Esophagus squamous epithelium (tissue), 5 donors: ENCODE results near the gene MMP12. TPM values are rescaled to one million over a fixed set of nuclear protein-coding genes. Genes with fewer than 3 reads are reported as not detected.
"Not testable (repeated sequence)": the region's sequence is repeated elsewhere in the genome, so short reads cannot be mapped to it uniquely, and the experiment has no call there.

ENCODE experiments used
- DNase-seq: peaks from one replicate; lab custom pipeline; 2025; lab: John Stamatoyannopoulos, UW
- H3K27ac ChIP-seq, 4 donors: fragments of 200-600 bp; sonication (generic); one replicate each; pipeline ENCODE4 v1.5.1; 2016 to 2019; ENCODE audit warnings: mild to moderate bottlenecking in 1 of 4
- H3K27me3 ChIP-seq, 4 donors: fragments of 200-600 bp; sonication (generic); 1 replicate in 3 of 4; 2 replicates in 1 of 4; pipeline versions ENCODE4 v1.5.1 to v1.6.0; 2017 to 2021; ENCODE audit warnings: antibody characterized with exemption in 1 of 4
- H3K36me3 ChIP-seq, 3 donors: fragments of 200-600 bp; sonication (generic); one replicate each; pipeline ENCODE4 v1.5.1; 2016 to 2019
- H3K4me1 ChIP-seq, 3 donors: fragments of 200-600 bp; sonication (generic); one replicate each; pipeline ENCODE4 v1.5.1; 2017 to 2019
- H3K4me3 ChIP-seq, 4 donors: fragments of 200-600 bp; sonication (generic); 1 replicate in 3 of 4; 2 replicates in 1 of 4; pipeline ENCODE4 v1.5.1; 2016 to 2019; ENCODE audit warnings: mild to moderate bottlenecking in 2 of 4, moderate library complexity in 1 of 4
- H3K9me3 ChIP-seq, 3 donors: fragments of 200-600 bp; sonication (generic); one replicate each; pipeline ENCODE4 v1.5.1; 2016 to 2019
- POLR2A ChIP-seq, 4 donors: fragments of 450-650 bp; IDR thresholded peaks; one replicate each; pipeline ENCODE4 v1.6.1; 2017; ENCODE audit warnings: antibody characterized with exemption in 4 of 4, mild to moderate bottlenecking in 4 of 4, moderate library complexity in 3 of 4
- WGBS, 2 donors: methylation state at CpG; one replicate each; pipeline ENCODE4 v1.1.5; 2018; 5-methylcytosine and 5-hydroxymethylcytosine counted together
- intact Hi-C: fragments of 100-400 bp; cut with DNase I; formaldehyde crosslinking; loops from one replicate; pipeline ENCODE4 v1.15.0; 2022
- total RNA-seq, 4 donors: library from RNA; depleted of rRNA; stranded (reverse); fragments of >200 nt; gene quantifications; one replicate each; pipeline ENCODE4 v1.1.0, GENCODE V29; 2016
- TF ChIP-seq, protein P1 (sequence below), 6 experiments: fragments of 450-650 bp in 4 of 6; fragments of 200-600 bp in 2 of 6; sonication (generic) in 2 of 6; IDR thresholded peaks; one replicate each; pipeline ENCODE4 v1.5.1; 2016 to 2019; ENCODE audit warnings: antibody characterized with exemption in 6 of 6, mild to moderate bottlenecking in 4 of 6, moderate library complexity in 4 of 6
- donor health status: DM: yes; HTN: yes; CAD: no.

MMP12 gene
- total RNA-seq, 4 donors from 2014 or later, result 0.35 to 1.1 TPM; not detected in 2

DNA sequence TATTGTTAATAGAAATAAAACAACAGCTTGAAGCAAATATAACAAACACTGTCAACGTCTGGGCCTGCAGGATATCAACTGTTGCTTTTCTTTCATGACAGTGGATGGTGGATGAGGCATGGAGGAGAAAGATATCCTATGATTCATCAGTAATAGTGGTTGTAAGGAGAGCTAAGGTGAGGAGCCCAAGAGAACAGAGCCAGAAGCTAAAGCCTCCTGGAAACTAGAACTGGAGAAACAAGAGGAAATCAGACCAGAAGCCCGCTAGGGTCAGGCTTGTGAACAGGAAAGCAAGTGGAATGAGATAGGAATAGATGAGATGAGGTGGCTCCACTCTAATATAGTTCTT is 37.7 kb upstream of the MMP12 start:
- H3K9me3 ChIP-seq, result no peaks in the 10 kb centered on the region
- TF ChIP-seq, protein P1, sequence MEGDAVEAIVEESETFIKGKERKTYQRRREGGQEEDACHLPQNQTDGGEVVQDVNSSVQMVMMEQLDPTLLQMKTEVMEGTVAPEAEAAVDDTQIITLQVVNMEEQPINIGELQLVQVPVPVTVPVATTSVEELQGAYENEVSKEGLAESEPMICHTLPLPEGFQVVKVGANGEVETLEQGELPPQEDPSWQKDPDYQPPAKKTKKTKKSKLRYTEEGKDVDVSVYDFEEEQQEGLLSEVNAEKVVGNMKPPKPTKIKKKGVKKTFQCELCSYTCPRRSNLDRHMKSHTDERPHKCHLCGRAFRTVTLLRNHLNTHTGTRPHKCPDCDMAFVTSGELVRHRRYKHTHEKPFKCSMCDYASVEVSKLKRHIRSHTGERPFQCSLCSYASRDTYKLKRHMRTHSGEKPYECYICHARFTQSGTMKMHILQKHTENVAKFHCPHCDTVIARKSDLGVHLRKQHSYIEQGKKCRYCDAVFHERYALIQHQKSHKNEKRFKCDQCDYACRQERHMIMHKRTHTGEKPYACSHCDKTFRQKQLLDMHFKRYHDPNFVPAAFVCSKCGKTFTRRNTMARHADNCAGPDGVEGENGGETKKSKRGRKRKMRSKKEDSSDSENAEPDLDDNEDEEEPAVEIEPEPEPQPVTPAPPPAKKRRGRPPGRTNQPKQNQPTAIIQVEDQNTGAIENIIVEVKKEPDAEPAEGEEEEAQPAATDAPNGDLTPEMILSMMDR (IDR thresholded peaks at IDR 0.05), result no peak
- TF ChIP-seq POLR2A (IDR thresholded peaks at IDR 0.05), result no peak
- H3K4me1 ChIP-seq, result peaks cover 0 to 19% (median 0%) of the 10 kb centered on the region in 3 donors
- no peak for DNase-seq
- peak overlapping the region in 1 of 4 donors; percentile 65 for H3K27ac ChIP-seq
- H3K27me3 ChIP-seq, result no peaks in the 10 kb centered on the region
- H3K36me3 ChIP-seq, result no peaks in the 10 kb centered on the region
- intact Hi-C loops, result no loop called here
- H3K4me3 ChIP-seq, result no peak overlapping the region
- 48 to 49% methylated on average over 2 of the region's 2 CpGs for WGBS, 2 donors

DNA sequence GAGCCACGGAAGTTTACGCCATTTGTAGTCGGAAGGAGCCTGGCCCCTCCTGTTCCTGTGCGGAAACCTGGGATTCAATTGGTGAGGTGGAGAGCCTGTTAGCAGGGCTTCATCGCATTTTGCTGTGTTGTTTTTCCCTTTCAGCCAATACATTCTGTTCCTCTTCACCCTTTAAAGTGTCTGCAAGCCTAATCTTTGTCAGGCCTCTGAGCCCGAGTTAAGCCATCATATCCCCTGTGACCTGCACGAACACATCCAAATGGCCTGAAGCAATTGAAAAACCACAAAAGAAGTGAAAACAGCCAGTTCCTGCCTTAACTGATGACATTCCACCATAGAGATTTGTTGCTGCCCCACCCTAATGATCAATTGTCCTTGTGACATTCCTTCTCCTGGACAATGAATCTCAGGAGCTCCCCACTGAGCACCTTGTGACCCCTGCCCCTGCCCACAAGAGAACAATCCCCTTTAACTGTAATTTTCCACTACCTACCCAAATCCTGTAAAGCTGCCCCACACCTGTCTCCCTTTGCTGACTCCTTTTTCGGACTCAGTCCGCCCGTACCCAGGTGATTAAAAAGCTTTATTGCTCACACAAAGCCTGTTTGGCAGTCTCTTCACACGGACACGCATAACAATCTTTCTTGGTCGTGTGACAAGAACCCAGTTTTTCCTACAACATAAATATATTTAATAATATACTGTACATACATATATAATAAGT is 37.1 kb upstream of the MMP12 start:
- DNase-seq, result no peak
- Histone ChIP-seq H3K27me3 (no peaks in the 10 kb centered on the region), H3K27ac (peak overlapping the region in 2 of 4 donors; percentile 34 to 65), H3K9me3 (no peaks in the 10 kb centered on the region), H3K36me3 (no peaks in the 10 kb centered on the region), H3K4me1 (peaks cover 0 to 19% (median 0%) of the 10 kb centered on the region in 3 donors), H3K4me3 (no peak overlapping the region)
- WGBS, 2 donors, result 42 to 44% methylated on average over 13 of the region's 13 CpGs
- TF ChIP-seq, protein P1 (IDR thresholded peaks at IDR 0.05), result no peak
- TF ChIP-seq POLR2A (IDR thresholded peaks at IDR 0.05), result no peak
- intact Hi-C loops, result no loop called here

DNA sequence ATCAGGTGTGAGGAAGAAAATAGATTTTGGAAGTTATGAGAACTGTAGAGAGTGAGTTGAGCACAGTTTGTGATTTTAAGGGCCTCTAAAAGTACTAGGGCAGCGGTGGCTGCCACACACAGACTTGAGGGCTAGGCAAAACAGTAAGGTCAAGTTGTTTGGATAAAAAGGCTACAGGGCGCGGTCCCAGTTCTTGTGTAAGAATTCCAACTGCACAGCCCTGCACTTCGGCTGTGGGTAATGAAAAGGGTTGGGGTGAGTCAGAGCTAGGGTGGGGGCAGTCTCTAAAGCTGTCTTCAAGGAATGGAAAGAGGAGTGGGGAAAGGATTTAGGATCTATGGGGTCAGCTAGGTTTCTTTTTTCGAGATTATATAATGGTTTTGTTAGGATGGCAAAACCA is 31.1 kb upstream of the MMP12 start:
- H3K36me3 ChIP-seq, H3K4me3 ChIP-seq, intact Hi-C loops, DNase-seq, H3K27ac ChIP-seq, H3K9me3 ChIP-seq, H3K27me3 ChIP-seq, H3K4me1 ChIP-seq: not testable (repeated sequence)
- WGBS, 2 donors, result 60% methylated on average over 5 of the region's 5 CpGs

DNA sequence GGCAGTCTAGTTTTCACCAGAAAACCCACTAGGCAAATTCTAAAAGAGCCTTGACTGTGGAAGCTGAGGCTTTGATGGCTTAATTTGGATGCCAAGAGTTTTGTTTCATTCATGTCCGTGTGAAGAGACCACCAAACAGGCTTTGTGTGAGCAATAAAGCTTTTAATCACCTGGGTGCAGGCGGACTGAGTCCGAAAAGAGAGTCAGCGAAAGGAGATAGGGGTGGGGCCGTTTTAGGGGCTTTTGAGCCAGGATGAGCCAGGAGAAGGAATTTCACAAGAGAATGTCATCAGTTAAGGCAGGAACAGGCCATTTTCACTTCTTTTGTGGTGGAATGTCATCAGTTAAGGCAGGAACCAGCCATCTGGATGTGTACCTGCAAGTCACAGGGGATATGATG is 29.1 kb upstream of the MMP12 start:
- H3K9me3 ChIP-seq, H3K27me3 ChIP-seq, DNase-seq, H3K4me3 ChIP-seq, H3K36me3 ChIP-seq, intact Hi-C loops, H3K27ac ChIP-seq: not testable (repeated sequence)
- H3K4me1 ChIP-seq, result peaks cover 0 to 11% (median 0%) of the 10 kb centered on the region in 3 donors
- WGBS, 2 donors, result 81 to 84% methylated on average over 5 of the region's 5 CpGs

DNA sequence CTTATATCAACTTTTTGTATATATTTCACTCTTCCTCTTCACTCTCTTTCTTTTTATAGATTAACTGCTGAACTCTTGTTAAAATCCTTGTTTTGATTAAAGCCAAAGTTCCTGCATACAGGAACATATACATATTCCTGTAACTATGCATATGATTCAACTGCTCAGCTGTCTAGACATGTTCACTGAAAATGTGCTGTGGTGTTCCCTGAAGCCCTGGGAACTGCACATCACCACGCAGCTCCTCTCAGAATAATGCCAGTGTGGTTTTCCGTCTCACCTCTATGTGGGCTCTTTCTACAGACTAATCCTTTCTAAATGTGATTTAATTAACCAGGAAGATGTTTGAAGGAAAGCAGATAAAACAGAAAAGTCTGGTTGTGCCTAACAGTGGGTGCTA is 25.6 kb upstream of the MMP12 start:
- Histone ChIP-seq H3K27me3 (no peaks in the 10 kb centered on the region), H3K36me3 (no peaks in the 10 kb centered on the region), H3K4me1 (peaks cover 0 to 11% (median 0%) of the 10 kb centered on the region in 3 donors), H3K27ac (peak overlapping the region in 2 of 4 donors; percentile 1 to 6), H3K9me3 (no peaks in the 10 kb centered on the region), H3K4me3 (no peak overlapping the region)
- TF ChIP-seq, protein P1 (IDR thresholded peaks at IDR 0.05), result no peak
- TF ChIP-seq POLR2A (IDR thresholded peaks at IDR 0.05), result no peak
- WGBS, 2 donors, result 42 to 59% methylated on average over 2 of the region's 2 CpGs
- intact Hi-C loops, result no loop called here
- DNase-seq, result no peak

DNA sequence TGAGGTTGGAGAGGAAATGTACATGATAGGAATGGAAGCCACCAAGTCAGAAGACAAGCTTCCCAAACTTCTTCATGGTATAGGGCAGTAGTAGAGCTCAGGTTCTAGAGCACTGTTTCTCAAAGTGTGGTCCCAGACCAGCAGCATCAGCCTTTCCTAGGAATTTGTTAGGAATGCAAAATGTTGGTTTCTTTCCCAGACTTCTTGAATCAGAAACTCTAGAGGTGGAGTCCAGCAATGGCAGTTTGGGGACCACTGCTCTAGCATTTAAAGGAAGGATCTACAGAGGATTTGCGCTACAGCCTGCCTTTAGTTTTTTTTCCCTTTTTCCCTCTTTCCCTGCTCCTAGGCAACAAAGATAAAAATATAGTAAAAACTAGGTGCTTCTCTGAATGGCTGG is 17.0 kb upstream of the MMP12 start:
- WGBS, 2 donors, result 100% methylated on average over 1 of the region's 1 CpG
- no peaks in the 10 kb centered on the region for H3K36me3 ChIP-seq
- no peaks in the 10 kb centered on the region for H3K9me3 ChIP-seq
- TF ChIP-seq, protein P1 (IDR thresholded peaks at IDR 0.05), result no peak
- no peak for TF ChIP-seq POLR2A (IDR thresholded peaks at IDR 0.05)
- H3K27me3 ChIP-seq, result no peaks in the 10 kb centered on the region
- H3K27ac ChIP-seq, result no peak overlapping the region
- DNase-seq, result no peak
- H3K4me3 ChIP-seq, result no peak overlapping the region
- H3K4me1 ChIP-seq, result no peaks in the 10 kb centered on the region
- intact Hi-C loops, result no loop called here
